HUES48 (cell line): ENCODE measurements around the gene SLIT3.

Experiments
- H3K27ac ChIP-seq: one replicate; pipeline ENCODE4 v1.7.0; 2013; ENCODE audit warnings: low read depth, low read length, inconsistent platforms
- H3K27me3 ChIP-seq: 2 replicates; pipeline ENCODE4 v1.6.1; 2013; ENCODE audit warnings: mild to moderate bottlenecking, low read length; ENCODE audit not compliant: control insufficient read depth, insufficient read depth
- H3K36me3 ChIP-seq: 2 replicates; pipeline ENCODE4 v1.6.1; 2013; ENCODE audit warnings: low read length; ENCODE audit not compliant: control insufficient read depth, insufficient read depth
- H3K4me1 ChIP-seq: 2 replicates; pipeline ENCODE4 v1.6.1; 2013; ENCODE audit warnings: mild to moderate bottlenecking, low read length; ENCODE audit not compliant: control insufficient read depth, insufficient read depth
- H3K4me3 ChIP-seq: 2 replicates; pipeline ENCODE4 v1.5.1; 2013; ENCODE audit warnings: mild to moderate bottlenecking, low read depth, low read length
- H3K9ac ChIP-seq: 2 replicates; pipeline ENCODE4 v1.6.1; 2013; ENCODE audit warnings: mild to moderate bottlenecking, low read depth, low read length, moderate library complexity
- H3K9me3 ChIP-seq: 2 replicates; pipeline ENCODE4 v1.6.1; 2013; ENCODE audit warnings: low read length; ENCODE audit not compliant: control insufficient read depth, insufficient read depth

The SLIT3 gene

GRCh38 chr5:168826246-168826725 lies 474.7 kb downstream of the SLIT3 start:
- no peak overlapping the region for H3K9ac ChIP-seq
- H3K4me3 ChIP-seq: no peak overlapping the region
- H3K27ac ChIP-seq: no peak overlapping the region
- H3K36me3 ChIP-seq: no peaks in the 10 kb centered on the region
- H3K4me1 ChIP-seq: peaks cover 21% of the 10 kb centered on the region
- peaks cover 28% of the 10 kb centered on the region for H3K27me3 ChIP-seq
- H3K9me3 ChIP-seq: no peaks in the 10 kb centered on the region

DNA sequence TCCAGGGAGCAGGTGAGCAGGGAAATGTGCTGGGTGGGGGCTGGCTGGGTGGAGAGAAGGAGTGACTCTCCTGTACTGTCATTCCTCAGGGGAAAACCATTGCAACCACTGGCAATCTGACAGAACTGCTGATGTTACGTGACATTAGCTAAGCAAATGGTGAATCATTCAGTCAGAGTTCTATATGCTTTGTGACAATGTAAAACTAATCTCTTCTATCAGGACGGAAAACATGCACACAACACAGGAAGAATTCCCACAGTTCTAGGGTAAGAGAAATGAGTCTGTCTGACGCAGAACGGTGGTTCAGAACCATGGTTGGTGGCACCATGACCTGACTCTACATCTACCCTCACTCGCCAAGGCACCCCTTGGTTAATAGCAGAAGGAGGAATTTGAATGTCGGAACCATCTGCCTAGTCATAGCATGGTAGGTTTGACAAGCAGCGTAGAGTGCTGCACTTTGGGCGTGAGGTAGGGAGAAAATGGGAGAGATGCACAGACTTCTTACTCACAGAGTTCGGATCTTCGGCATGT lies 478.1 kb downstream of the SLIT3 start:
- Histone ChIP-seq H3K27ac (no peak overlapping the region), H3K4me1 (peaks cover 12% of the 10 kb centered on the region), H3K27me3 (no peaks in the 10 kb centered on the region; the same call in 1 of the 2 replicates)

GRCh38 chr5:168822248-168822744 lies 478.6 kb downstream of the SLIT3 start:
- Histone ChIP-seq H3K27ac (no peak overlapping the region), H3K4me1 (peaks cover 12% of the 10 kb centered on the region), H3K36me3 (no peaks in the 10 kb centered on the region), H3K9me3 (no peaks in the 10 kb centered on the region), H3K9ac (no peak overlapping the region), H3K4me3 (no peak overlapping the region), H3K27me3 (no peaks in the 10 kb centered on the region; the same call in 1 of the 2 replicates)

More for the DNA sequence above, 478.1 kb downstream of the SLIT3 start:
- Histone ChIP-seq H3K9me3 (no peaks in the 10 kb centered on the region), H3K9ac (no peak overlapping the region), H3K4me3 (no peak overlapping the region), H3K36me3 (no peaks in the 10 kb centered on the region)

DNA sequence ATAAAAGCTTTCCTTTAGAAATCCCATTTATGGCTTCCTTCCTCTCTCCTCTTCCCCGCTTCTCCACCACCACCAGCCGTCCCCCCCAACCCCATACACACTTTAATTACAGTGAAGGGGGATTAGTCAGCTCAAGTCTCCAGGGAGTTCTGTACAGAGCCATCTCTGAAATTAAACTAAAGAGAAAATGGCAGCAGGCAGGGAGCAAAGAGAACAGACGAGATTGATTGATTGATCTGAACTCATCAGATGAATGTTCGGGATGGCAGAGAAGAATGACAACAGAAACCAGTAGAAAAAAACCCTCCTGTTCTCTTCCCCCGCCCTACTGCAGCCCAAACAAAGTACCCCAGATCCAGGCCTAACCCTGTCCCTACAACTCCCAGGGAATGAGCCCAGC lies 480.1 kb downstream of the SLIT3 start:
- Histone ChIP-seq H3K36me3 (no peaks in the 10 kb centered on the region), H3K9me3 (no peaks in the 10 kb centered on the region), H3K27ac (no peak overlapping the region), H3K27me3 (no peaks in the 10 kb centered on the region; the same call in 1 of the 2 replicates), H3K9ac (no peak overlapping the region), H3K4me1 (peaks cover 8% of the 10 kb centered on the region; the same call in 1 of the 2 replicates), H3K4me3 (no peak overlapping the region)

- no peaks in the 10 kb centered on the region for H3K36me3 ChIP-seq
- peaks cover 8% of the 10 kb centered on the region; the same call in 1 of the 2 replicates for H3K4me1 ChIP-seq
- no peaks in the 10 kb centered on the region for H3K27me3 ChIP-seq
Measured at GRCh38 chr5:168819004-168819621, 481.8 kb downstream of the SLIT3 start.

DNA sequence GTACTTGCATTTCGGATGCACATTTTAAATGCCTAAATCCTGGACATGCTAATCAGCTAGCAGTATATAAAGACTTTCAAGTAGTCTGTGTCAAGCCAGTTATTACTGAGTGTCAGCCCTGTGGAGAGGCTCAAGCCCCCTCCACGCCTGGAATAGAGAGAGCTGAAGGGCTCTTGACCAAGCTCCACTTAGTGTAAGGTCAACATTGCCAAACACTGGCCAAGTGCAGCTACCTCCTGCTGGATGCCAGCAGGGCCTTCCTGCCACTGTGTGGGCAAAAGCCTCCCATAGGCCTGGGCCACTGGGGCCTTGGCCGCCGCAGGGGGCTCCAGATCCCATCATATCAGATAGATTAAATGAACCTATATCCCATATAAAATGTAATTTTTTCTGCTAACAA lies 482.4 kb downstream of the SLIT3 start:
- Histone ChIP-seq H3K4me3 (no peak overlapping the region), H3K9ac (no peak overlapping the region), H3K4me1 (peaks cover 8% of the 10 kb centered on the region; the same call in 1 of the 2 replicates), H3K27ac (no peak overlapping the region), H3K36me3 (no peaks in the 10 kb centered on the region), H3K27me3 (no peaks in the 10 kb centered on the region), H3K9me3 (no peaks in the 10 kb centered on the region)

More at GRCh38 chr5:168819004-168819621, 481.8 kb downstream of the SLIT3 start:
- Histone ChIP-seq H3K9ac (no peak overlapping the region), H3K9me3 (no peaks in the 10 kb centered on the region), H3K4me3 (no peak overlapping the region), H3K27ac (no peak overlapping the region)

DNA sequence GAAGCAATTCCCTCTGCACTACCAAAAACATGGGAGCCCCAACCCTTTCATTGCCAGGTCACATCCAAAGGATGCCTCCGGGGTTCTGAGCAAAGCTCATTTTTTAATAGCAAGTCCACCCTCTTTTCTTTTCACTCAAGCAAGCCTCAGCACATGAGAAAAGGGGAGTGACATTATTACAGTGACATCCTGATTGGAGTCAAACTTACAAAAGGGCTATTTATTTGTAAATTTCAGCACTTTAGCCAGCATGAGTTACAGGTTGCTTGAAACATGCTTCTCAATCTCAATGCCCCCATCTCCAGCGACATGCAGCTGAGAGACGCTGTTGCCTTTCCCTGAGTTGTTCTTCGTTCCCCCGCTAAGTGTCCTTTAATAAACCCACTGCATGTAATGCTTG lies 483.3 kb downstream of the SLIT3 start:
- H3K9me3 ChIP-seq: no peaks in the 10 kb centered on the region
- H3K9ac ChIP-seq: no peak overlapping the region
- no peak overlapping the region for H3K27ac ChIP-seq
- no peak overlapping the region for H3K4me3 ChIP-seq
- H3K4me1 ChIP-seq: peaks cover 8% of the 10 kb centered on the region; the same call in 1 of the 2 replicates
- no peaks in the 10 kb centered on the region for H3K27me3 ChIP-seq
- H3K36me3 ChIP-seq: no peaks in the 10 kb centered on the region

GRCh38 chr5:168816661-168817060 lies 484.3 kb downstream of the SLIT3 start:
- no peaks in the 10 kb centered on the region for H3K9me3 ChIP-seq
- H3K27ac ChIP-seq: no peak overlapping the region
- no peaks in the 10 kb centered on the region for H3K27me3 ChIP-seq
- no peaks in the 10 kb centered on the region for H3K36me3 ChIP-seq
- H3K4me3 ChIP-seq: no peak overlapping the region
- H3K9ac ChIP-seq: no peak overlapping the region
- H3K4me1 ChIP-seq: peaks cover 8% of the 10 kb centered on the region; the same call in 1 of the 2 replicates

DNA sequence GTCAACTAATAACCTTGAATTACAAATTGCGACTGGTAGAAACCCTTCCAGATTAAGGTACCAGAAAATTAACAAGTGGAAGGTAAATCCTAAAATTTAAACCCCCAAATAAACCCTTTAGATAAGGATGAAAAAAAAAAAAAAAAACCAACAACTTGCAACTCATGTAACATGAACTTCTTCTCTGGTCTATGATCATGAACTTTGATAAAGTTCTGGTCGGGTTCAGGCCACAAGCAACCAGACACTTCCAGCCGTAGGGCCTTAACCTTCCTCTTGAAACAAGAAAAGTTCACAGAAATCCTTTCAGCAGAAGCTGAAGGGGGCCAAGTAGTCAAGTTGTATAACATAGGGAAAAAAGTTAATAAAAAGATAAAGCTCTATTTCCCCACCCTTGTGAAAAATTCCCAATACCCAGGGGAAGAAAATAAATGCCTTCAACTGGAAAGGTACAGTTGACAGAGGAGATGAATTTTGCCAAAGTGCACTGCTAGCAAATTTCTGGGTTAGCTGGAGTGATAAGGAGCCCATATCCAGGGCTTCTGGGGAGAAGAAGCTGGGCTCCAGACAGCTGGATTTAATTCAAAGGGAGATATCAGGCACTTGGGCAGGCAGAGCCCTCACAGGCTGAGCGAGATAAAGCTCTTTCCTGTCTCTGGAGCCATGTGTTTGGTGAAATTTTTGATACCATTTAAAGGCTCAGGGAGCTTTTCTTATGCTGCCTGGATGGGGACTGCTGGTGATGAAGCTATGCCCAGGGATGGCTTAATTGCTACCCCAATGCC lies 487.6 kb downstream of the SLIT3 start:
- Histone ChIP-seq H3K9ac (no peak overlapping the region), H3K9me3 (no peaks in the 10 kb centered on the region), H3K27me3 (no peaks in the 10 kb centered on the region), H3K36me3 (no peaks in the 10 kb centered on the region), H3K27ac (no peak overlapping the region), H3K4me1 (peaks cover 8% of the 10 kb centered on the region; the same call in 1 of the 2 replicates), H3K4me3 (no peak overlapping the region)

DNA sequence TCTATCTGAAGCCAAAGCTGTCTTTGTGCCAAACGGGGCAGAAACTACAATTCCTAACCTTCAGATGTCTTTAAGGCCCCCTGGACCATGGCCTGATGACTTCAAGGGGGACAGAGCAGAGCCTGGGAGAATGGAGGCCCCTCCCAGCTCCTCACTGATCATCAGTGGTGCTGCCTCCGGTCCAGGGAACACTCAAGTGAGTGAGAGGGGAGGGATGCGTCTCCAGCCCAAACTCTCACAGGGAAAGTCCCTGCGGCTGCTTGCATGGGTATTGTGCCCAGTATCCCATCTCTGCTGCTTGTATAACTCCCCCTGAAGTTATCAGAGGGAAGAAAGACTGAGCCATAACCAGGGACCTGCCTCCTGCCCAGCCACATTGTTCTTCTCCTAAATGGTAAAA lies 490.3 kb downstream of the SLIT3 start:
- Histone ChIP-seq H3K36me3 (no peaks in the 10 kb centered on the region), H3K9ac (no peak overlapping the region), H3K4me3 (no peak overlapping the region), H3K9me3 (no peaks in the 10 kb centered on the region), H3K27ac (no peak overlapping the region), H3K27me3 (no peaks in the 10 kb centered on the region), H3K4me1 (no peaks in the 10 kb centered on the region)

DNA sequence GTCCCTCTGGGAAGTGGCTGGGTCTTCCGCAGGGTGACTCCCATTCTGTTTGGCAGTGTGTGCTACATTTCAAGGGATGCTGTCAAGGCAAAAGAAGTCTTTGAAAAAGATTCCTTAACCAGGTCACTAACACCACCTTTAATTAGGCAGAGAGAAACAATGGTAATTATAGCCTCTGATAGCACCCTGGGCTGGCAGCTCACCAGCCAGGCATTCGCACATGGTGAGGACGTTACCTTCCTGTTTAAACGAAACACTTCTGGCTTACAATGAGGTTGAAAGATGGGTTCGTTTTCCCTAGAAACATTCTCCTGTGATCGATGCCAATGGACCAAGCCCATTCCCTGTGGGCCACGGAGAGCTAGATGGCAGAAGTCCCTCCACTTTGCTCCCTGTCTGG lies 491.7 kb downstream of the SLIT3 start:
- Histone ChIP-seq H3K36me3 (no peaks in the 10 kb centered on the region), H3K9ac (no peak overlapping the region), H3K27ac (no peak overlapping the region), H3K27me3 (no peaks in the 10 kb centered on the region), H3K9me3 (no peaks in the 10 kb centered on the region), H3K4me3 (no peak overlapping the region), H3K4me1 (no peaks in the 10 kb centered on the region)
